Gastroesophageal sphincter (tissue), 3 donors: ENCODE data around the gene TMEM74B.

ENCODE experiments used
- EP300 ChIP-seq: sonication (generic); formaldehyde crosslinking; IDR thresholded peaks from one replicate; pipeline ENCODE4 v1.6.1; 2017; ENCODE audit warnings: antibody characterized with exemption, mild to moderate bottlenecking
- POLR2A ChIP-seq, 2 donors: fragments of 450-650 bp; IDR thresholded peaks; one replicate each; pipeline ENCODE4 v1.6.1; 2017; ENCODE audit warnings: antibody characterized with exemption in 2 of 2, mild to moderate bottlenecking in 2 of 2, moderate library complexity in 1 of 2
- TF ChIP-seq, protein P1 (sequence below), 4 experiments: fragments of 200-600 bp in 2 of 4; fragments of 450-650 bp in 2 of 4; sonication (generic) in 1 of 4; IDR thresholded peaks; one replicate each; pipeline ENCODE4 v1.5.1; 2017 to 2019; ENCODE audit warnings: antibody characterized with exemption in 4 of 4, mild to moderate bottlenecking in 2 of 4, moderate library complexity in 2 of 4

- TF ChIP-seq, protein P1, sequence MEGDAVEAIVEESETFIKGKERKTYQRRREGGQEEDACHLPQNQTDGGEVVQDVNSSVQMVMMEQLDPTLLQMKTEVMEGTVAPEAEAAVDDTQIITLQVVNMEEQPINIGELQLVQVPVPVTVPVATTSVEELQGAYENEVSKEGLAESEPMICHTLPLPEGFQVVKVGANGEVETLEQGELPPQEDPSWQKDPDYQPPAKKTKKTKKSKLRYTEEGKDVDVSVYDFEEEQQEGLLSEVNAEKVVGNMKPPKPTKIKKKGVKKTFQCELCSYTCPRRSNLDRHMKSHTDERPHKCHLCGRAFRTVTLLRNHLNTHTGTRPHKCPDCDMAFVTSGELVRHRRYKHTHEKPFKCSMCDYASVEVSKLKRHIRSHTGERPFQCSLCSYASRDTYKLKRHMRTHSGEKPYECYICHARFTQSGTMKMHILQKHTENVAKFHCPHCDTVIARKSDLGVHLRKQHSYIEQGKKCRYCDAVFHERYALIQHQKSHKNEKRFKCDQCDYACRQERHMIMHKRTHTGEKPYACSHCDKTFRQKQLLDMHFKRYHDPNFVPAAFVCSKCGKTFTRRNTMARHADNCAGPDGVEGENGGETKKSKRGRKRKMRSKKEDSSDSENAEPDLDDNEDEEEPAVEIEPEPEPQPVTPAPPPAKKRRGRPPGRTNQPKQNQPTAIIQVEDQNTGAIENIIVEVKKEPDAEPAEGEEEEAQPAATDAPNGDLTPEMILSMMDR (IDR thresholded peaks at IDR 0.05) = no peak
- no peak for TF ChIP-seq EP300
- no peak for TF ChIP-seq POLR2A (IDR thresholded peaks at IDR 0.05)
Observed at GRCh38 chr20:1187605-1188171, 2.9 kb upstream of the TMEM74B start.
